ENCODE data around the gene SETD5. TPM values are rescaled to one million over a fixed set of nuclear protein-coding genes. Genes with fewer than 3 reads are reported as not detected.

Gene SETD5
- total and polyA plus RNA-seq, 2 of the 8 experiments (the other 6 are each of a cell fraction or from before 2014, with no cell fraction given): 108 to 234 TPM

- H3K18ac ChIP-seq (ENCODE audit: extremely low read depth, low read length): no peak overlapping the region
- H2BK20ac ChIP-seq (ENCODE audit: low read length): no peak overlapping the region
- H3K4me3 ChIP-seq (ENCODE audit: extremely low read depth in 1 of 4, insufficient read depth in 2 of 4, low read depth in 3 of 4, low read length in 4 of 4): no peak overlapping the region
- no peak overlapping the region for H3K4me2 ChIP-seq (ENCODE audit: insufficient read depth in 1 of 2, low read depth in 2 of 2, low read length in 2 of 2)
- H2AFZ ChIP-seq (ENCODE audit: low read length): no peak overlapping the region
- H3K23ac ChIP-seq (ENCODE audit: insufficient read length): no peak overlapping the region
- no peak overlapping the region for H2BK5ac ChIP-seq (ENCODE audit: low read depth, low read length)
- H3K23me2 ChIP-seq (ENCODE audit: low read depth, low read length): no peaks in the 10 kb centered on the region
- peaks cover 37 to 98% (median 78%) of the 10 kb centered on the region in 4 experiments for H3K36me3 ChIP-seq (ENCODE audit: control insufficient read depth in 2 of 4, insufficient read depth in 4 of 4, low read length in 3 of 4)
- H2AK5ac ChIP-seq (ENCODE audit: low read depth, low read length): no peak overlapping the region
- no peaks in the 10 kb centered on the region for H3K9me3 ChIP-seq (ENCODE audit: insufficient read depth in 2 of 2, low read depth in 1 of 2, low read length in 1 of 2)
- POLR2A ChIA-PET (ENCODE audit: partially characterized antibody): no interaction called here
- no peak overlapping the region for H3K14ac ChIP-seq (ENCODE audit: insufficient read length)
- H4K20me1 ChIP-seq (replicated peaks in 1 of 2; ENCODE audit: control insufficient read depth in 1 of 2, insufficient read depth in 2 of 2, low read length in 2 of 2): peaks cover 2 to 3% of the 10 kb centered on the region in 2 experiments
- H3K56ac ChIP-seq (replicated peaks; ENCODE audit: insufficient read length, low read depth, low read length): no peak overlapping the region
- no peaks in the 10 kb centered on the region for H3K27me3 ChIP-seq (replicated peaks in 1 of 4; ENCODE audit: control insufficient read depth in 3 of 4, extremely low read depth in 1 of 4, insufficient read depth in 3 of 4, low read length in 3 of 4)
- H2BK12ac ChIP-seq (ENCODE audit: low read depth, low read length): no peak overlapping the region
- H4K8ac ChIP-seq (ENCODE audit: extremely low read depth, insufficient read depth, low read length): no peak overlapping the region
- H2BK15ac ChIP-seq (ENCODE audit: low read length): no peak overlapping the region
- no peaks in the 10 kb centered on the region for H3K4me1 ChIP-seq (replicated peaks in 1 of 4; ENCODE audit: control insufficient read depth in 3 of 4, insufficient read depth in 4 of 4, low read length in 3 of 4)
- 85% methylated on average over 1 of the region's 1 CpG; no CpG with 5 or more reads in 1 of the 2 experiments for WGBS, 2 experiments (ENCODE audit: extremely low coverage in 1 of 2, insufficient coverage in 1 of 2, insufficient read length in 1 of 2, insufficient replicate concordance in 2 of 2, low coverage in 1 of 2, low lambda C conversion rate in 2 of 2, missing lambda C conversion rate in 1 of 2)
- DNase-seq (ENCODE audit: low read depth in 1 of 2, low spot score in 2 of 2): no peak
- no peak overlapping the region for H2BK120ac ChIP-seq (replicated peaks; ENCODE audit: low read depth, low read length)
- H3K79me1 ChIP-seq (ENCODE audit: low read depth, low read length): peaks cover 6% of the 10 kb centered on the region; the same call in 1 of the 2 replicates
- no peak for FAIRE-seq
- H3K27ac ChIP-seq (ENCODE audit: low read depth, low read length): no peak overlapping the region
- H3K79me2 ChIP-seq (ENCODE audit: control insufficient read depth in 1 of 2, insufficient read depth in 2 of 2, low read length in 2 of 2): peaks cover 0 to 10% of the 10 kb centered on the region in 2 experiments; a peak in 1 of 4 replicates
- no peak for TF ChIP-seq KDM1A (IDR thresholded peaks at IDR 0.05; ENCODE audit: borderline replicate concordance, low read length)
- TF ChIP-seq E2F6 (IDR thresholded peaks at IDR 0.05): no peak
- TF ChIP-seq SRF (IDR thresholded peaks at IDR 0.05; ENCODE audit: low read depth, low read length): no peak
- H3K4ac ChIP-seq (replicated peaks; ENCODE audit: insufficient read length, low read depth, low read length): no peak overlapping the region
- H3K9ac ChIP-seq (replicated peaks in 1 of 4; ENCODE audit: extremely low read depth in 1 of 4, low read depth in 3 of 4, low read length in 3 of 4): no peak overlapping the region
- CTCF ChIA-PET (ENCODE audit: partially characterized antibody): no interaction called here
- no peak overlapping the region for H4K91ac ChIP-seq (replicated peaks; ENCODE audit: insufficient read length, low read length)
- H4K5ac ChIP-seq (ENCODE audit: insufficient read length, low read depth, low read length): no peak overlapping the region
These were observed 51.2 kb downstream of the SETD5 start for GRCh38 chr3:9448643-9449042.

All from H1 (cell line).